Measurements from ENCODE around the gene FEM1C.

- no peak for TF ChIP-seq ETS1 (IDR thresholded peaks at IDR 0.05)
- TF ChIP-seq REST (IDR thresholded peaks at IDR 0.05; ENCODE audit: unreplicated experiment): no peak
- no peak for TF ChIP-seq CREB1 (CRISPR knock-in tag; IDR thresholded peaks at IDR 0.05; ENCODE audit: low read depth)
- no peak for TF ChIP-seq CTCF (conservative IDR thresholded peaks at IDR 0.05; ENCODE audit: low read depth in 2 of 2)
- no peak for TF ChIP-seq POLR2AphosphoS5 (IDR thresholded peaks at IDR 0.05; ENCODE audit: low read depth)
- no peak for TF ChIP-seq EZH2 (IDR thresholded peaks at IDR 0.05; ENCODE audit: low read depth, unreplicated experiment)
- no peak for TF ChIP-seq EZH2phosphoT487 (IDR thresholded peaks at IDR 0.05; ENCODE audit: unreplicated experiment)
- TF ChIP-seq STAT1 (IDR thresholded peaks at IDR 0.05; ENCODE audit: unreplicated experiment): no peak
- no peak for TF ChIP-seq ZNF114 (CRISPR knock-in tag; IDR thresholded peaks at IDR 0.05)
- no peak for TF ChIP-seq JUNB (IDR thresholded peaks at IDR 0.05; ENCODE audit: unreplicated experiment)
- TF ChIP-seq NANOG (IDR thresholded peaks at IDR 0.05; ENCODE audit: borderline replicate concordance): no peak
- TF ChIP-seq ZNF462 (CRISPR knock-in tag; IDR thresholded peaks at IDR 0.05): no peak
Observed at GRCh38 chr5:115531380-115531779, 13.2 kb downstream of the FEM1C start.

Data from GM23338 (cell line).